HUES64 (cell line): ENCODE data around the gene TRAFD1.
"Not testable (repeated sequence)": the region's sequence is repeated elsewhere in the genome, so short reads cannot be mapped to it uniquely, and the experiment has no call there.

Experiments used
- H3K27ac ChIP-seq: 2 replicates; pipeline ENCODE4 v1.7.0; 2013; ENCODE audit warnings: low read depth, low read length, inconsistent platforms
- H3K27me3 ChIP-seq: 2 replicates; pipeline ENCODE4 v1.6.1; 2013; ENCODE audit warnings: mild to moderate bottlenecking, low read length; ENCODE audit not compliant: insufficient read depth
- H3K36me3 ChIP-seq: 2 replicates; pipeline ENCODE4 v1.6.1; 2013; ENCODE audit warnings: mild to moderate bottlenecking, low read length; ENCODE audit not compliant: insufficient read depth
- H3K4me1 ChIP-seq: 2 replicates; pipeline ENCODE4 v1.6.1; 2013; ENCODE audit warnings: mild to moderate bottlenecking, low read length, moderate library complexity; ENCODE audit not compliant: insufficient read depth
- H3K4me3 ChIP-seq: 2 replicates; pipeline ENCODE4 v1.5.1; 2013; ENCODE audit warnings: mild to moderate bottlenecking, low read length, moderate library complexity
- H3K9ac ChIP-seq: 2 replicates; pipeline ENCODE4 v1.6.1; 2013; ENCODE audit warnings: mild to moderate bottlenecking, low read depth, low read length
- H3K9me3 ChIP-seq: 2 replicates; pipeline ENCODE4 v1.6.1; 2013; ENCODE audit warnings: low read depth, low read length; ENCODE audit not compliant: insufficient read depth
- WGBS: fragments of 150-250, 120-280 bp; methylation state at CpG from one replicate; pipeline ENCODE4 v1.1.7; 2013; ENCODE audit warnings: missing lambda C conversion rate; 5-methylcytosine and 5-hydroxymethylcytosine counted together

Gene TRAFD1

DNA sequence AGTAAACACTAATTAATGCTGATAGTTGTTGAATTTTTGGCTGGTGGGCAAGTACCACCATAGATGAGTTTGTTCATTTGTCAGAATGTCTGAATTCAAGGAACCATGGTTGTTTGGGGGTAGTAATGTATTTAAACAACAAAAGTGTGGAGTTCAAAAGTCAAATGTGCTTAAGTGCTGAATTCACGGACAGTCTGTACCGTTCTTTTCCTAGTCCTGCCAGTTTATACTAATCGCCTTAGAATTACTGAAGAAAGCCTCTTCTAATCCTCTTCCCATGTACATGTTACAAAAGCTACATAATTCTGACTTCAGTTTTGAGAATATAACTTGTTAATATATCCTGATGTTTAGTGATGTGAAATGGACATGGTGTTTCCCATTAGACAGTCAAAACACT, 19.5 kb upstream of the TRAFD1 start:
- WGBS = 94% methylated on average over 3 of the region's 3 CpGs
- H3K27ac ChIP-seq = no peak overlapping the region

GRCh38 chr12:112107306-112108201, 17.8 kb upstream of the TRAFD1 start:
- peak overlapping the region; percentile 95 for H3K27ac ChIP-seq
- H3K36me3 ChIP-seq = peaks cover 20% of the 10 kb centered on the region; the same call in 1 of the 2 replicates
- peak overlapping the region; percentile 70 for H3K4me3 ChIP-seq
- H3K9me3 ChIP-seq = no peaks in the 10 kb centered on the region
- H3K27me3 ChIP-seq = no peaks in the 10 kb centered on the region
- peaks cover 44% of the 10 kb centered on the region for H3K4me1 ChIP-seq
- WGBS = 31% methylated on average over 13 of the region's 13 CpGs
- H3K9ac ChIP-seq = peak overlapping the region; percentile 96

More for the DNA sequence above, 19.5 kb upstream of the TRAFD1 start:
- peaks cover 38% of the 10 kb centered on the region for H3K4me1 ChIP-seq
- peaks cover 30% of the 10 kb centered on the region for H3K36me3 ChIP-seq
- H3K4me3 ChIP-seq = no peak overlapping the region
- no peak overlapping the region for H3K9ac ChIP-seq
- no peaks in the 10 kb centered on the region for H3K27me3 ChIP-seq
- no peaks in the 10 kb centered on the region for H3K9me3 ChIP-seq

DNA sequence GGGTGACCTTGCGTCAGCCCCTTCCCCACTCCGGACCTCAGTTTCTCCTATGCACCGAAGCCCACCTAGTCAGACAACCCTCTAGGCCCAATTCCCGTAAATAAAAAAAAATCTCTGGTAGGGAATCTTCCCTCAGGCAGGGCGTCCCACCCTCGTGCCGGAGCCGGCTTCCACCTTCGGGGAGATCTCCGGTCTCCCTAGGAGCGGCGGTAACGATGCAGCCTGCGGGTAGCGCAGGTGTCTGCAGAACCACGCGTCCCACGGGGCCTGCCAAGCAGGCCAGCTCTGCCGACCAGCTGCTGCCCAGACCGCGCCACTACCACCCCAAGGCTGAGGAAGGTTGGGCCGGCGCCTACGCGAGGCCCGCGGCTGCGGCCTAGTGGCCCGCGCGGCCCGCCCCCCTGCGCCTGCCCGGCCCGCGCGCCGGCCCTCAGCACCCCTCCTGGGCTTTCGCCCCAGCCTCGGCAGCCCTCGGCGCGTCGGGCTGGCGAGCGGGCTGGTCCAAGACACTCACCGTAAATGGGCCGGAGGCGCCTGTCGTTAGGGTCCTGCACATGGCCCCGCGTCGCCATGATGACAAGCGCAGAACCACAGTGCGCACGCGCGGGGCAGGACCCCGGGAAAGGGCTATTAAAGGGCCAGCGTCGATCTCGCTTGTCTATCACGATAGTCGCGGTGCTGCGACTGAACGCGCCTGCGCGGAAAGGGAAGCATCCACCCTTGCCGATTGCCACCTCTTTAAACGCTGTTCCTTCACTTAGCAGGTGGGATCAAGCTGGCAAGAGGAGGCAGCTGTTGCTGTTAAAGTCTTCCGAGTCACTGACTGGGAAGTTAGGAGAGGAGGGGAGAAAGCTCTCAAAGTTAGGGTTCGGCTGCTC, 16.9 kb upstream of the TRAFD1 start, which contains the start of gene NAA25:
Gene NAA25 (minus strand): TSS at position 582 of the 878 bp plus-strand sequence. CDS start 10 bp downstream, at position 572.
- Histone ChIP-seq H3K4me3 (peak within 1 kb of the TSS; percentile 70), H3K4me1 (peaks cover 47% of the 10 kb centered on the region), H3K27ac (peak within 1 kb of the TSS; percentile 95), H3K9ac (peak within 1 kb of the TSS; percentile 96), H3K36me3 (peaks cover 18% of the 10 kb centered on the region; the same call in 1 of the 2 replicates), H3K9me3 (no peaks in the 10 kb centered on the region), H3K27me3 (no peaks in the 10 kb centered on the region)
- under 1% methylated on average over 74 of the region's 74 CpGs for WGBS

DNA sequence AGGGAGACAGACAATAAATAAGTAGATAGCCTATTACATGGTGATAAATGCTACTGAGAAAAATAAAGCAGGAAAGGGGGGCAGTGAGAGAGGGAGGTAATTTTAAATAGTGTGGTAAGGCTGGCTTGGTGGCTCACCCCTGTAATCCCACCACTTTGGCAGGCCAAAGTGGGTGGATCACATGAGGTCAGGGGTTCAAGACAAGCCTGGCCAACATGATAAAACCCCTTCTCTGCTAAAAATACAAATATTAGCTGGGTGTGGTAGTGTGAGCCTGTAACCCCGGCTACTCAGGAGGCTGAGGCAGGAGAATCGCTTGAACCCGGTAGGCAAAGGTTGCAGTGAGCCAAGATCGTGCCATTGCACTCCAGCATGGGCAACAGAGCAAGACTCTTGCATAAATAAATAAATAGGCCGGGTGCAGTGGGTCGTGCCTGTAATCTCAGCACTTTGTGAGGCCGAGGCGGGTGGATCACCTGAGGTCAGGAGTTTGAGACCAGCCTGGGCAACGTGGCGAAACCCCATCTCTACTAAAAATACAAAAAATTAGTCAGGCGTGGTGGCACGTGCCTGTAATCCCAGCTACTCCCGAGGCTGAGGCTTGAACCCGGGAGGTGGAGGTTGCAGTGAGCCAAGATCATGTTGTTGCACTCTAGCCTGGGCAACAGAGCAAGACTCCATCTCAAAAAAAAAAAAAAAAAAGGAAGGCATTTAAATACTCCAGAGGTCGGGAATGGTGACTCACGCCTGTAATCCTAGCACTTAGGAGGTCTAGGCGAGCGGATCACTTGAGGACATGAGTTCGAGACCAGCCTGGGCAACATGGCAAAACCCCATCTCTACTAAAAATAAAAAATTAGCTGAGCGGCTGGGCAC, 14.3 kb upstream of the TRAFD1 start:
- not testable (repeated sequence) for H3K9me3 ChIP-seq, H3K27me3 ChIP-seq, H3K4me3 ChIP-seq, H3K9ac ChIP-seq, H3K36me3 ChIP-seq
- Histone ChIP-seq H3K27ac (peak overlapping the region; percentile 67; the same call in 1 of the 2 replicates), H3K4me1 (peaks cover 30% of the 10 kb centered on the region)
- 95% methylated on average over 20 of the region's 20 CpGs for WGBS

- 91% methylated on average over 5 of the region's 5 CpGs for WGBS
- H3K9me3 ChIP-seq = no peaks in the 10 kb centered on the region
- peaks cover 32% of the 10 kb centered on the region for H3K4me1 ChIP-seq
- peaks cover under 1% of the 10 kb centered on the region; the same call in 1 of the 2 replicates for H3K36me3 ChIP-seq
- peak overlapping the region; percentile 37; the same call in 1 of the 2 replicates for H3K27ac ChIP-seq
- H3K27me3 ChIP-seq = no peaks in the 10 kb centered on the region
- H3K9ac ChIP-seq = no peak overlapping the region
- H3K4me3 ChIP-seq = no peak overlapping the region
These were observed 13.4 kb upstream of the TRAFD1 start for GRCh38 chr12:112111931-112112330.

- H3K4me1 ChIP-seq = peaks cover 31% of the 10 kb centered on the region
- peak overlapping the region; percentile 37; the same call in 1 of the 2 replicates for H3K27ac ChIP-seq
- H3K4me3 ChIP-seq = no peak overlapping the region
- H3K9me3 ChIP-seq = no peaks in the 10 kb centered on the region
- H3K36me3 ChIP-seq = no peaks in the 10 kb centered on the region
- no peak overlapping the region for H3K9ac ChIP-seq
- 90% methylated on average over 6 of the region's 6 CpGs for WGBS
- no peaks in the 10 kb centered on the region for H3K27me3 ChIP-seq
These were observed 12.8 kb upstream of the TRAFD1 start for GRCh38 chr12:112112409-112113133.

- no peak overlapping the region for H3K4me3 ChIP-seq
- H3K36me3 ChIP-seq = no peaks in the 10 kb centered on the region
- no peaks in the 10 kb centered on the region for H3K27me3 ChIP-seq
- H3K27ac ChIP-seq = no peak overlapping the region
- H3K4me1 ChIP-seq = peaks cover 24% of the 10 kb centered on the region
- no peaks in the 10 kb centered on the region for H3K9me3 ChIP-seq
- H3K9ac ChIP-seq = no peak overlapping the region
- 99% methylated on average over 5 of the region's 6 CpGs for WGBS
These were observed 9.9 kb upstream of the TRAFD1 start for GRCh38 chr12:112115259-112116045.

DNA sequence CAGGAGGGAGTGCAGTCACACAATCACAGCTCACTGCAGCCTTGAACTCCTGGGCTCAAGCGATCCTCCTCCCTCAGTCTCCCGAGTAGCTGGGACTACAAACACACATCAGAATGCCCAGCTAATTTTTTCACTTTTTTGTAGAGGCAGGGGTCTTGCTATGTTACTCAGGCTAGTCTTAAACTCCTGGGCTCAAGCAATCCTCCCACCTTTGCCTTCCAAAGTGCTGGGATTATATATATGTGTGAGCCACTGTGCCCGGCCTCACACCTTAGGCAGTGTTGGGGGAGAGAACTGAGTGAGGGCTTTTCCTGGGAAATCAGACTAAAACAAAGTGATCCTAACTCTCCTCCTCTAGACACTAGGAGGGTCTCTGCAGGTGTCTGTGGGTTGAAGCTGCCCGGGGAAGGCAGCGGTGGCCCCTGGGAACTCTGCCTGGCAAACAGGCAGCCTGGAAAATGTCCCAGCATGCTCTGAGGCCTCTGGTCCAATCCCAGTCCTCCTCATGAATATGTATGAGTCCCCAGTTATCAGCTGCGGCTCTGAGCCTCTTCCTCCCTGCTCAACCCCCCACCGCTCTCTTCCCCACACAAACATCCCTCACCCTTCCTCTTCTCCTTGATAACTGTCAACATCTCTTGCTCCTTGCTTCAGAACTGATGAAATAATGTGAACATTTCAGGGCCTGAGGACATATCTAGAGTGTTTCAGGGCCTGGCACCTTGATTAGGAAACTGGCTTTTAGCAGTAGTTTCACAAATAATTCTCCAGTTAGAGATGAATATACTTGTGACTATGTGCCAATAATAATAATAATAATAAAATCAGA, 8.9 kb upstream of the TRAFD1 start:
- H3K27ac ChIP-seq = peak overlapping the region; percentile 80
- WGBS = 31% methylated on average over 6 of the region's 7 CpGs
- H3K9me3 ChIP-seq = no peaks in the 10 kb centered on the region
- peak overlapping the region; percentile 32 for H3K4me3 ChIP-seq
- H3K9ac ChIP-seq = peak overlapping the region; percentile 49; the same call in 1 of the 2 replicates
- no peaks in the 10 kb centered on the region for H3K36me3 ChIP-seq
- H3K27me3 ChIP-seq = no peaks in the 10 kb centered on the region
- peaks cover 20% of the 10 kb centered on the region for H3K4me1 ChIP-seq

DNA sequence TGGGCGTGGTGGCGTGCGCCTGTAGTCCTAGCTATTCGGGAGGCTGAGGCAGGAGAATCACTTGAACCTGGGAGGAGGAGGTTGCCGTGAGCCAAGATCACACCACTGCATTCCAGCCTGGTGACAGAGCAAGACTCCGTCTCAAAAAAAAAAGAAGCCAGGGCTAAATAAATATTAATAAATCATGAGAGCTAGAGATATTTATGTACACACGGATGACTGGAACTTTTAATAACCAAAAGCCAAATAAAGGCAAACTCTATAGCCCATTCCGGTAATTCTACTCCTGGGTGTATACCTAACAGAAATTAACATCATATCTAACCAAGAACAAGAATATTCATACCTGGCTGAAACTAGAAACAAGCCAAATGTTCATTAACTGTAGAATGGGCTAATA, 7.7 kb upstream of the TRAFD1 start:
- WGBS = 96% methylated on average over 7 of the region's 8 CpGs
- Histone ChIP-seq H3K4me1 (peaks cover 16% of the 10 kb centered on the region), H3K27ac (no peak overlapping the region), H3K36me3 (no peaks in the 10 kb centered on the region), H3K9me3 (no peaks in the 10 kb centered on the region), H3K27me3 (no peaks in the 10 kb centered on the region), H3K4me3 (no peak overlapping the region), H3K9ac (no peak overlapping the region)
